Endothelial cell of umbilical vein (primary cell): ENCODE data around the gene XRN1. TPM values are rescaled to one million over a fixed set of nuclear protein-coding genes. Genes with fewer than 3 reads are reported as not detected.

ENCODE experiments used
- BruUV-seq: library from RNA; stranded (reverse); fragments of 400-500 nt; replicated peaks from 2 replicates; lab custom pipeline; 2021; lab: Mats Ljungman, UMichigan
- CTCF ChIA-PET: fragments of 300-600, 350-600 bp; sonication (Branson Sonifier 250); formaldehyde crosslinking; loops from one replicate; lab custom pipeline; 2021; ENCODE audit warnings: antibody characterized with exemption, inconsistent platforms; lab: Charles Lee
- POLR2A ChIA-PET: fragments of 300-600, 350-600 bp; sonication (Branson Sonifier 250); formaldehyde crosslinking; loops from one replicate; lab custom pipeline; 2021; ENCODE audit warnings: antibody characterized with exemption, inconsistent platforms; lab: Charles Lee
- DNase-seq: peaks from one replicate; pipeline ENCODE4 v3.0.0-alpha.2; 2011; ENCODE audit warnings: low read depth, low spot score
- FAIRE-seq: peaks from 2 replicates; lab custom pipeline; 2011; peaks lifted over from hg19 to GRCh38; lab: Jason Lieb, UNC
- H2AFZ ChIP-seq: 2 replicates; pipeline ENCODE4 v1.6.0; 2012; ENCODE audit warnings: low read depth, low read length, control low read depth, inconsistent platforms
- H3K27ac ChIP-seq: 2 replicates; pipeline ENCODE4 v1.5.1; 2011; ENCODE audit warnings: low read depth, mild to moderate bottlenecking, control low read depth, low read length, moderate library complexity; ENCODE audit not compliant: insufficient read depth
- H3K27me3 ChIP-seq, 2 experiments: 2 replicates each; pipeline versions ENCODE4 v1.6.0 to v1.6.1; 2011; ENCODE audit warnings: low read length in 2 of 2, mixed read lengths in 1 of 2; ENCODE audit not compliant: control insufficient read depth in 2 of 2, insufficient read depth in 2 of 2
- H3K36me3 ChIP-seq, 2 experiments: 2 replicates in 1 of 2; 3 replicates in 1 of 2; pipeline ENCODE4 v1.5.1; 2011; ENCODE audit warnings: low read length in 2 of 2, mild to moderate bottlenecking in 1 of 2, moderate library complexity in 1 of 2; ENCODE audit not compliant: control insufficient read depth in 2 of 2, insufficient read depth in 2 of 2; ENCODE audit errors: extremely low read depth in 1 of 2
- H3K4me1 ChIP-seq: 3 replicates; pipeline ENCODE4 v1.5.1; 2011; ENCODE audit warnings: mild to moderate bottlenecking, low read length; ENCODE audit not compliant: control insufficient read depth, insufficient read depth; ENCODE audit errors: extremely low read depth
- H3K4me2 ChIP-seq: 2 replicates; pipeline ENCODE4 v1.6.1; 2011; ENCODE audit warnings: low read length, control low read depth, mixed read lengths; ENCODE audit not compliant: insufficient read depth
- H3K4me3 ChIP-seq, 3 experiments: fragments of 200-600 bp in 1 of 3; sonication (generic), shearing (Covaris generic) in 1 of 3; replicated peaks in 1 of 3; 2 replicates each; pipeline ENCODE4 v1.5.1; 2011 to 2016; ENCODE audit warnings: control low read depth in 3 of 3, low read length in 3 of 3, mild to moderate bottlenecking in 2 of 3, inconsistent platforms in 1 of 3, low read depth in 1 of 3, moderate library complexity in 1 of 3; ENCODE audit not compliant: insufficient read depth in 1 of 3
- H3K79me2 ChIP-seq: 2 replicates; pipeline ENCODE4 v1.6.0; 2012; ENCODE audit warnings: low read length, inconsistent platforms; ENCODE audit not compliant: control insufficient read depth, insufficient read depth
- H3K9ac ChIP-seq: replicated peaks from 2 replicates; pipeline ENCODE3; 2011; ENCODE audit warnings: low read length, control low read depth; ENCODE audit not compliant: insufficient read depth; ENCODE audit errors: extremely low read depth
- H3K9me1 ChIP-seq: replicated peaks from 3 replicates; pipeline ENCODE4 v1.6.0; 2011; ENCODE audit warnings: mild to moderate bottlenecking, low read length; ENCODE audit not compliant: control insufficient read depth, insufficient read depth; ENCODE audit errors: extremely low read depth
- H3K9me3 ChIP-seq: replicated peaks from 2 replicates; pipeline ENCODE4 v1.5.1; 2012; ENCODE audit warnings: low read length, inconsistent platforms; ENCODE audit not compliant: control insufficient read depth, insufficient read depth
- H4K20me1 ChIP-seq: replicated peaks from 2 replicates; pipeline ENCODE3; 2011; ENCODE audit warnings: mild to moderate bottlenecking, low read length; ENCODE audit not compliant: control insufficient read depth, insufficient read depth; ENCODE audit errors: extremely low read depth
- CTCF ChIP-seq, 2 donors: IDR thresholded peaks; 1 replicate in 1 of 2; 2 replicates in 1 of 2; pipeline ENCODE4 v1.5.1; 2011; ENCODE audit warnings: low read length in 2 of 2, mild to moderate bottlenecking in 2 of 2, moderate library complexity in 2 of 2, control low read depth in 1 of 2, inconsistent platforms in 1 of 2, low read depth in 1 of 2; ENCODE audit not compliant: insufficient read depth in 1 of 2; ENCODE audit errors: extremely low read depth in 1 of 2
- EZH2 ChIP-seq: IDR thresholded peaks from 2 replicates; pipeline ENCODE4 v1.6.1; 2012; ENCODE audit warnings: borderline replicate concordance, low read depth, mild to moderate bottlenecking, moderate library complexity, low read length, inconsistent platforms; ENCODE audit not compliant: severe bottlenecking
- FOS ChIP-seq: IDR thresholded peaks from 2 replicates; pipeline ENCODE4 v1.6.1; 2011; ENCODE audit warnings: mild to moderate bottlenecking, low read length, moderate library complexity, borderline replicate concordance; ENCODE audit not compliant: insufficient read depth
- GATA2 ChIP-seq: IDR thresholded peaks from 2 replicates; pipeline ENCODE4 v1.7.0; 2011; ENCODE audit warnings: low read depth, mild to moderate bottlenecking, moderate library complexity, mixed read lengths, low read length; ENCODE audit not compliant: insufficient read length, insufficient read depth
- JUN ChIP-seq: IDR thresholded peaks from 2 replicates; pipeline ENCODE4 v1.6.1; 2011; ENCODE audit warnings: borderline replicate concordance, low read depth; ENCODE audit not compliant: insufficient read length, insufficient read depth
- MAX ChIP-seq: IDR thresholded peaks from 2 replicates; pipeline ENCODE4 v1.6.1; 2011; ENCODE audit not compliant: insufficient read depth, insufficient read length
- MYC ChIP-seq: IDR thresholded peaks from one replicate; pipeline ENCODE4 v1.6.1; 2011; ENCODE audit warnings: mild to moderate bottlenecking, low read depth, low read length
- POLR2A ChIP-seq: IDR thresholded peaks from 2 replicates; pipeline ENCODE4 v1.6.1; 2012; ENCODE audit warnings: low read depth, mild to moderate bottlenecking, control low read depth, low read length
- POLR2AphosphoS5 ChIP-seq: IDR thresholded peaks from 2 replicates; pipeline ENCODE4 v1.6.1; 2012; ENCODE audit warnings: low read depth, mild to moderate bottlenecking, control low read depth, low read length, moderate library complexity; ENCODE audit not compliant: insufficient read depth
- dilution Hi-C: fragments of 300-500 bp; cut with MboI; formaldehyde crosslinking; loops from one replicate; pipeline ENCODE4 v1.15.0; 2019; ENCODE audit warnings: low sequenced_read_pairs; ENCODE audit not compliant: extremely low pct_ligation_motif_present
- intact Hi-C: fragments of 100-400 bp; cut with micrococcal nuclease; formaldehyde crosslinking; loops from one replicate; pipeline ENCODE4 v1.10.0; 2022
- polyA plus RNA-seq, 4 experiments: library from polyadenylated mRNA; depleted of rRNA in 3 of 4; stranded (reverse) in 3 of 4; unstranded in 1 of 4; fragments of >200 nt; gene quantifications; 2 replicates each; pipeline versions ENCODE4 v1.2.1 to v1.2.3, GENCODE V29; 2011 to 2012; ENCODE audit warnings: missing spikeins in 1 of 4
- total RNA-seq: library from RNA; stranded (reverse); gene quantifications from 2 replicates; pipeline ENCODE4 v1.2.3, GENCODE V29; 2021

XRN1 gene
- total and polyA plus RNA-seq, 2 donors (not counting 3 experiments of a cell fraction or from before 2014, with no cell fraction given), result 4.4 to 40.0 TPM

GRCh38 chr3:142434503-142434902 is 13.3 kb downstream of the XRN1 start:
- no peak for TF ChIP-seq MYC
- TF ChIP-seq GATA2, result no peak
- no peak for TF ChIP-seq MAX
- TF ChIP-seq POLR2A, result no peak
- no peak for TF ChIP-seq JUN
- dilution Hi-C loops (no loop called here), intact Hi-C loops (no loop called here)
- BruUV-seq, result no TSS peak
- Histone ChIP-seq H3K4me3 (no peak overlapping the region), H3K27me3 (no peaks in the 10 kb centered on the region), H3K4me2 (no peak overlapping the region), H4K20me1 (no peaks in the 10 kb centered on the region), H3K9me3 (no peaks in the 10 kb centered on the region), H2AFZ (no peak overlapping the region), H3K79me2 (peaks cover 21% of the 10 kb centered on the region), H3K9ac (no peak overlapping the region), H3K36me3 (no peaks in the 10 kb centered on the region), H3K27ac (no peak overlapping the region), H3K9me1 (no peaks in the 10 kb centered on the region), H3K4me1 (peaks cover 5% of the 10 kb centered on the region)
- FAIRE-seq (no peak), DNase-seq (peak; percentile 57)
- ChIA-PET CTCF (no interaction called here), POLR2A (no interaction called here)

GRCh38 chr3:142433110-142433509 is 14.7 kb downstream of the XRN1 start:
- no TSS peak for BruUV-seq
- Histone ChIP-seq H3K27ac (no peak overlapping the region), H3K4me3 (no peak overlapping the region), H3K9ac (no peak overlapping the region), H3K36me3 (no peaks in the 10 kb centered on the region), H3K79me2 (peaks cover 18% of the 10 kb centered on the region), H4K20me1 (no peaks in the 10 kb centered on the region), H2AFZ (no peak overlapping the region), H3K4me1 (peaks cover 5% of the 10 kb centered on the region), H3K27me3 (no peaks in the 10 kb centered on the region), H3K4me2 (no peak overlapping the region), H3K9me3 (no peaks in the 10 kb centered on the region), H3K9me1 (no peaks in the 10 kb centered on the region)
- POLR2A ChIA-PET, result no interaction called here
- TF ChIP-seq MAX (no peak), CTCF (IDR thresholded peaks at IDR 0.05; ENCODE audit: extremely low read depth in 1 of 2, insufficient read depth in 1 of 2, low read depth in 1 of 2, low read length in 2 of 2) (no peak), POLR2AphosphoS5 (no peak), MYC (no peak), FOS (no peak), JUN (no peak), EZH2 (no peak), POLR2A (no peak), GATA2 (no peak)
- FAIRE-seq (no peak), DNase-seq (no peak)
- CTCF ChIA-PET, result no interaction called here
- intact Hi-C loops (loop anchor here (1.0 kb wide), 1 partner anchor 14 kb away; no protein-coding TSS in a partner anchor), dilution Hi-C loops (no loop called here)
